ENCODE data around the gene STK38L. TPM values are rescaled to one million over a fixed set of nuclear protein-coding genes. Genes with fewer than 3 reads are reported as not detected.

STK38L gene
- total RNA-seq, 3 donors from 2014 or later: 20.0 to 22.4 (median 22.3) TPM

DNA sequence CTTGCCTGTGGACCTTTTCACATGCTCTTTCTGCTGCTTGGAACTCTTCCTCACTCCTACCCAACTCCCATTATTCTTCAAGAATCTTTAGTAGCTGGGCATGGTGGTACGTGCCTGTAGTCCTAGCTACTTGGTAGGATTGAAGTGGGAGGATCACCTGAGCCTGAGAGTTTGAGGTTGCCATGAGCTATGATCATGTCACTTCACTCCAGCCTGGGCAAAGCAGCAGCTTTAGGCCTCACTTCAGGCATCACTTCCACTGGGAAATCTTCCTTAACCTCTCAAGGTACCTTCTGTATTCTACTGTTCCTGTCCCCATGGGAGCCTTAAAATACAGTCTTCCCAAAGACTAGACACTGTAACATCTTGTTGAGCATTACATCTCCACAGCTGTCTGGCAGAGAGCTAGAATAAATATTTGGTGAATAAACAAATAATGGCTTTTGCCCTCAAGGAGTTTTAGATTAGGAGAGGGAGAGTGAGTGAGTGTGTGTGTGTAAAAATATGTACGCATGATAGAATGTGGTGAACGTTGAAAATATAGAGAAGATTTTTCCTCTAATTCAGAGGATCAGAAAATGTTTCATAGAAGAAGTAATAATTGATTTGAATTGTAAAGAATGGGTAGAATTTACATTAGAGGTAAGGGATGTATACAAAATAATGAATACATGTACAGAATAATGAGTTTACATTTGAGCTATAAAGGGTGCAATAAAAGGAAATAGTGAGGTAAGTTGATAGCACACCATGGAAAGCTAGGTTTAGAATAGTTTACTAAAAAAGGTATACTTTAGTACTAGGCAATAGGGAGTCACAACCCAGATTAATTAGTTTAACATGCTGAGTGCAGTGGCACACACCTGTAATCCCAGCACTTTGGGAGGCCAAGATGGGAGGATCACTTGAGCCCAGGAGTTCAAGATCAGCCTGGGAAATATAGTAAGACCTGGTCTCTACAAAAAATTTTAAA lies 59.3 kb downstream of the STK38L start:
- Mint-ChIP-seq H3K27me3 (ENCODE audit: low read depth) (no peaks in the 10 kb centered on the region), H3K4me3 (no peak overlapping the region), H3K4me1 (ENCODE audit: low read depth) (no peaks in the 10 kb centered on the region), H3K36me3 (ENCODE audit: insufficient read depth) (peaks cover 19% of the 10 kb centered on the region), H3K9me3 (no peaks in the 10 kb centered on the region)
- ATAC-seq (no peak), DNase-seq (no peak)

DNA sequence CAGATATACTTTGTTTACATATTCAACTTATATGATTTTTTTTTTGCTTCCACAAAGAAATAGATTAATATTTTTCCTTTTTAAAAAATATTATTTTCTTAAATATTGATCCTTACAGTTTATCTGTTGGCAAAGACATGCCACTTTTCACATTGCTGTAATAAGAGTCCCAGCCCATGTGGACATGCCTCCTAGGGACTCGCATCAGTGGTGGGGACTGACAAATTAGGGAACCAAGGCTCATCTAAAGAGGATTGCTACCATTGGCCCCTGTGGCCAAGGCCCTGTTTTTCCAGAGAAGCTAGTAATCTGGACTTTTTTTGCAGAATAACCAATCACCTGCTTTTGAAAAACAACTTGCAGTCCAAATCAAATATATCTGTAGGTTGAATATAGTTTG lies 60.8 kb downstream of the STK38L start:
- Mint-ChIP-seq H3K4me1 (ENCODE audit: low read depth) (no peaks in the 10 kb centered on the region), H3K36me3 (ENCODE audit: insufficient read depth) (peaks cover 16% of the 10 kb centered on the region), H3K27me3 (ENCODE audit: low read depth) (no peaks in the 10 kb centered on the region), H3K4me3 (no peak overlapping the region), H3K9me3 (no peaks in the 10 kb centered on the region)
- no peak for DNase-seq
- ATAC-seq: no peak

DNA sequence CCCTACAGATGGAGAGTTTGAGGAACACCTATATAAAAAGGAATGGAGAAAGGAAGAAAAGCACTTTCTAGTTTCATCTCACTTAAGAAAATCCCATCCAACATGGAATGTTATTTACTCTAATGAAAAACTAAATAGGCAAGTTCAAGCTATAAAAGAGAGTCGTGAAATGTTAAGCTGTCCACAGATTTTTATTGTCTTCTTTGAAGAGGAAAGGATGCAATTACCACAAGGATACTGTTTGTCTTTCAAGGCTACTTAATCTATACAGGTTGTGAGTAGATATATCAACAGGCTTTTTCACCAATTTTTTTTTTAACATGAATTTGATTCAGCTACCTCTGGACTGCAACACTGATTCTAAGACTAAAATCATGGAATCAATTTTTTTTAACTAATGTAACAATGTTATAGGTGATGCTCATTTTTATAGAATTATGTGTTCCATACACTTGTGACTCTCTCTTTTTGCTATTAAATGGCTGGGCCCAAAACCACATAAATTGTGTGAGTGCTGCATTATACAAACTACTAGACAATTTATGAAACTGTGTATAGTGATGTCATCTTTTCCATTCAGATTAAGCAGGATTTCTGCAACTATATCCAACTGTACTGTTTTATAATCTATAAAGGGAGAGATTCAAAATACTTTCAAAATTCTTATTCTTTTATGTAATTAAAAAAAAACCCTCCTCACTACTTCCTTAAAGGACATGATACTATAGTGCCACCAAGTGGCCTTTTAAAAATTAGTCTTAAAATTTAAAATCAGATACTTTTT lies 61.8 kb downstream of the STK38L start:
- DNase-seq: no peak
- H3K4me3 Mint-ChIP-seq: no peak overlapping the region
- no peaks in the 10 kb centered on the region for H3K4me1 Mint-ChIP-seq (ENCODE audit: low read depth)
- ATAC-seq: no peak
- no peaks in the 10 kb centered on the region for H3K9me3 Mint-ChIP-seq
- H3K36me3 Mint-ChIP-seq (ENCODE audit: insufficient read depth): peaks cover 19% of the 10 kb centered on the region
- H3K27me3 Mint-ChIP-seq (ENCODE audit: low read depth): no peaks in the 10 kb centered on the region

- DNase-seq: no peak
- ATAC-seq: no peak
- peaks cover 25% of the 10 kb centered on the region for H3K36me3 Mint-ChIP-seq (ENCODE audit: insufficient read depth)
- no peaks in the 10 kb centered on the region for H3K27me3 Mint-ChIP-seq (ENCODE audit: low read depth)
- H3K9me3 Mint-ChIP-seq: no peaks in the 10 kb centered on the region
- H3K4me3 Mint-ChIP-seq: no peak overlapping the region
- H3K4me1 Mint-ChIP-seq (ENCODE audit: low read depth): no peaks in the 10 kb centered on the region
These were observed 65.4 kb downstream of the STK38L start for GRCh38 chr12:27309293-27309994.

GRCh38 chr12:27309995-27310315 lies 65.9 kb downstream of the STK38L start:
- H3K27me3 Mint-ChIP-seq (ENCODE audit: low read depth): no peaks in the 10 kb centered on the region
- no peaks in the 10 kb centered on the region for H3K4me1 Mint-ChIP-seq (ENCODE audit: low read depth)
- no peaks in the 10 kb centered on the region for H3K9me3 Mint-ChIP-seq
- no peak overlapping the region for H3K4me3 Mint-ChIP-seq
- H3K36me3 Mint-ChIP-seq (ENCODE audit: insufficient read depth): peaks cover 25% of the 10 kb centered on the region
- no peak for DNase-seq
- no peak for ATAC-seq

GRCh38 chr12:27316947-27317346 lies 72.9 kb downstream of the STK38L start:
- no peaks in the 10 kb centered on the region for H3K27me3 Mint-ChIP-seq (ENCODE audit: low read depth)
- DNase-seq (no peak), ATAC-seq (no peak)
- no peaks in the 10 kb centered on the region for H3K9me3 Mint-ChIP-seq
- H3K4me1 Mint-ChIP-seq (ENCODE audit: low read depth): no peaks in the 10 kb centered on the region
- H3K36me3 Mint-ChIP-seq (ENCODE audit: insufficient read depth): peaks cover 20% of the 10 kb centered on the region
- no peak overlapping the region for H3K4me3 Mint-ChIP-seq

DNA sequence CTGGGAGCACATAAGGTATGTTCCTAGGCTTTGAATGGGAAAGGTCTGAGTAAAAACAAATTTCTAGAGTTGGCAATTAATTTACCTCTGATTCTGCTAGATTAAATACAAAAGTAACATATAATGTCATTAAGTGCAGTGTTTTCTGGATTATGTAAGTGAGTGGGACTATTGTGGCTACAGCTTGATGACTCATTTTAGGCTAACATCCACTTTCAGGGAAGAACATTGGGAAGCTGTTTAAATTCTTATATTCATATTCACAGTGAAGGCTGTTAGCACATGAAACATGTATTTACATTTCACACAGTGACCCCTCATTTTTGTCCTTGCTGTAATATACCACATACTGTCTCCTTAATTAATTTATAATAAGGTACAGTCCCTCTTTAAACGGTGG lies 75.3 kb downstream of the STK38L start:
- Mint-ChIP-seq H3K4me1 (ENCODE audit: low read depth) (no peaks in the 10 kb centered on the region), H3K9me3 (no peaks in the 10 kb centered on the region), H3K36me3 (ENCODE audit: insufficient read depth) (peaks cover 12% of the 10 kb centered on the region), H3K27me3 (ENCODE audit: low read depth) (no peaks in the 10 kb centered on the region), H3K4me3 (no peak overlapping the region)
- ATAC-seq (no peak), DNase-seq (no peak)

- Mint-ChIP-seq H3K36me3 (ENCODE audit: insufficient read depth) (peaks cover 12% of the 10 kb centered on the region), H3K9me3 (no peaks in the 10 kb centered on the region), H3K4me3 (no peak overlapping the region), H3K4me1 (ENCODE audit: low read depth) (no peaks in the 10 kb centered on the region), H3K27me3 (ENCODE audit: low read depth) (no peaks in the 10 kb centered on the region)
- no peak for DNase-seq
- ATAC-seq: no peak
These were observed 75.8 kb downstream of the STK38L start for GRCh38 chr12:27319848-27320247.

DNA sequence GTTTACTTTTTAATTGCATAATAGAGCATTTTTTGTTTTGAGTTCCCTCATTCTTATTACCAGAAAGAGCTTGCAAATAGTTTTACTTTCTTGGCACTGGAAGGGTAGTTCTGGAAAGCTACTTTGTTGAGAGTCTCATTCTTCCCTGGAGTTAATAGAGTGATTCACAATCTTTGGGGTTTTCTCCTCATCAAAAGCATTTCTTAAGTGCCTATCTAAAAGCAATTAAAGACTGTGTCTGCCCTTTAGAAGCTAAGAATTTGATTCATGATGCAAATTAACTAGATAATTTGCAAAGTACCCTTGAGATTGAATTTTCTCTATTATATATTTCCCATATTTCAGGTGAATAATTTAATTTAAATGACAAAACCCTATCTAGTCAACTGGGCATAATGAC lies 80.4 kb downstream of the STK38L start:
- ATAC-seq (no peak), DNase-seq (no peak)
- Mint-ChIP-seq H3K9me3 (no peaks in the 10 kb centered on the region), H3K36me3 (ENCODE audit: insufficient read depth) (peaks cover 17% of the 10 kb centered on the region), H3K4me1 (ENCODE audit: low read depth) (no peaks in the 10 kb centered on the region), H3K4me3 (no peak overlapping the region), H3K27me3 (ENCODE audit: low read depth) (no peaks in the 10 kb centered on the region)

DNA sequence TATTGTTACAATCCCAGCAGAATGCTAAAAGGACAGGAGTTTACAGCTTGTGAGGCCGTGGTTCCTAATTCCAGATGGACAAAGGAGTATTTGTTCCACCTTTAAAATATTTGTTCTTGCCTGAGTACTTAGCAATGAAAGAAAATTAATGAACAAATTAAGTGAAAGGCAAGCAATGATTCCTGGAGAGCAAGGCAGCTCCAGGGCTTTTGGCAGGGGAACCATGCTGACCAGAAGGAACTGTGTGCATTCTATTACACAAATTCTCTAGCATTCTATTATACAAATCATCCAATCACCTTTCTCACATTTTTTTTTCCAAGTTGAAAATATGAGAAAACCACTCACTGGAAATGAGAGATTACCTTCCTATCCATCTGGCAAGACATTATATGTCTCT lies 86.8 kb downstream of the STK38L start:
- no peak overlapping the region for H3K4me3 Mint-ChIP-seq
- no peaks in the 10 kb centered on the region for H3K9me3 Mint-ChIP-seq
- no peak for ATAC-seq
- H3K36me3 Mint-ChIP-seq (ENCODE audit: insufficient read depth): peaks cover 11% of the 10 kb centered on the region
- H3K4me1 Mint-ChIP-seq (ENCODE audit: low read depth): peaks cover 26% of the 10 kb centered on the region
- H3K27me3 Mint-ChIP-seq (ENCODE audit: low read depth): peaks cover 42% of the 10 kb centered on the region
- DNase-seq: no peak

- Mint-ChIP-seq H3K27me3 (ENCODE audit: low read depth) (peaks cover 47% of the 10 kb centered on the region), H3K4me3 (peak overlapping the region; percentile 70), H3K9me3 (no peaks in the 10 kb centered on the region), H3K36me3 (ENCODE audit: insufficient read depth) (peaks cover 11% of the 10 kb centered on the region), H3K4me1 (ENCODE audit: low read depth) (peaks cover 26% of the 10 kb centered on the region)
- ATAC-seq (peak; percentile 56 to 66), DNase-seq (no peak)
These were observed 87.3 kb downstream of the STK38L start for GRCh38 chr12:27331291-27331926.

- peak overlapping the region; percentile 65 for H3K4me3 Mint-ChIP-seq
- no peak for ATAC-seq
- H3K9me3 Mint-ChIP-seq: no peaks in the 10 kb centered on the region
- peaks cover 47% of the 10 kb centered on the region for H3K27me3 Mint-ChIP-seq (ENCODE audit: low read depth)
- peaks cover 26% of the 10 kb centered on the region for H3K4me1 Mint-ChIP-seq (ENCODE audit: low read depth)
- peaks cover 7% of the 10 kb centered on the region for H3K36me3 Mint-ChIP-seq (ENCODE audit: insufficient read depth)
- DNase-seq: no peak
These were observed 87.8 kb downstream of the STK38L start for GRCh38 chr12:27331927-27332324.

- DNase-seq: no peak
- Mint-ChIP-seq H3K36me3 (ENCODE audit: insufficient read depth) (peaks cover 7% of the 10 kb centered on the region), H3K27me3 (ENCODE audit: low read depth) (peaks cover 47% of the 10 kb centered on the region), H3K4me3 (peak overlapping the region; percentile 65), H3K4me1 (ENCODE audit: low read depth) (peaks cover 26% of the 10 kb centered on the region), H3K9me3 (no peaks in the 10 kb centered on the region)
- ATAC-seq: no peak
These were observed 88.3 kb downstream of the STK38L start for GRCh38 chr12:27332407-27332713.

- ATAC-seq (peak; percentile 54 to 64), DNase-seq (peak; percentile 7)
- Mint-ChIP-seq H3K27me3 (ENCODE audit: low read depth) (peaks cover 47% of the 10 kb centered on the region), H3K4me1 (ENCODE audit: low read depth) (peaks cover 26% of the 10 kb centered on the region), H3K36me3 (ENCODE audit: insufficient read depth) (peaks cover 2% of the 10 kb centered on the region), H3K4me3 (peak within 1 kb of the TSS; percentile 91), H3K9me3 (no peaks in the 10 kb centered on the region)
These were observed 88.8 kb downstream of the STK38L start, which contains the start of gene BMAL2 for GRCh38 chr12:27332714-27333402. BMAL2 (plus strand) TSS chr12:27332836; CDS start chr12:27333073, 237 bp downstream.
